AG04449 (cell line): Measurements from ENCODE around the gene TMPRSS3.

ENCODE experiments used
- CTCF ChIA-PET: fragments of 350-600 bp; formaldehyde crosslinking; extraction: SDS; loops from one replicate; lab custom pipeline; 2021; ENCODE audit warnings: antibody characterized with exemption; lab: Yijun Ruan, JAX
- POLR2A ChIA-PET: fragments of 400-600, 350-600 bp; formaldehyde crosslinking; extraction: SDS; loops from one replicate; lab custom pipeline; 2020; ENCODE audit warnings: antibody characterized with exemption, inconsistent platforms; lab: Yijun Ruan, JAX
- DNase-seq: peaks from one replicate; pipeline ENCODE4 v3.0.0-alpha.2; 2010; ENCODE audit warnings: low read depth, low spot score
- H3K4me3 ChIP-seq: 2 replicates; pipeline ENCODE4 v1.5.1; 2011; ENCODE audit warnings: low read depth, mild to moderate bottlenecking, control low read depth, low read length
- TF ChIP-seq, protein P1 (sequence below): IDR thresholded peaks from one replicate; pipeline ENCODE4 v1.5.1; 2011; ENCODE audit warnings: mild to moderate bottlenecking, moderate library complexity, low read length, control low read depth, inconsistent platforms; ENCODE audit not compliant: insufficient read depth; ENCODE audit errors: missing control alignments

The TMPRSS3 gene

GRCh38 chr21:42440187-42440792 lies 44.4 kb upstream of the TMPRSS3 start:
- TF ChIP-seq, protein P1, sequence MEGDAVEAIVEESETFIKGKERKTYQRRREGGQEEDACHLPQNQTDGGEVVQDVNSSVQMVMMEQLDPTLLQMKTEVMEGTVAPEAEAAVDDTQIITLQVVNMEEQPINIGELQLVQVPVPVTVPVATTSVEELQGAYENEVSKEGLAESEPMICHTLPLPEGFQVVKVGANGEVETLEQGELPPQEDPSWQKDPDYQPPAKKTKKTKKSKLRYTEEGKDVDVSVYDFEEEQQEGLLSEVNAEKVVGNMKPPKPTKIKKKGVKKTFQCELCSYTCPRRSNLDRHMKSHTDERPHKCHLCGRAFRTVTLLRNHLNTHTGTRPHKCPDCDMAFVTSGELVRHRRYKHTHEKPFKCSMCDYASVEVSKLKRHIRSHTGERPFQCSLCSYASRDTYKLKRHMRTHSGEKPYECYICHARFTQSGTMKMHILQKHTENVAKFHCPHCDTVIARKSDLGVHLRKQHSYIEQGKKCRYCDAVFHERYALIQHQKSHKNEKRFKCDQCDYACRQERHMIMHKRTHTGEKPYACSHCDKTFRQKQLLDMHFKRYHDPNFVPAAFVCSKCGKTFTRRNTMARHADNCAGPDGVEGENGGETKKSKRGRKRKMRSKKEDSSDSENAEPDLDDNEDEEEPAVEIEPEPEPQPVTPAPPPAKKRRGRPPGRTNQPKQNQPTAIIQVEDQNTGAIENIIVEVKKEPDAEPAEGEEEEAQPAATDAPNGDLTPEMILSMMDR = no peak
- CTCF ChIA-PET = no interaction called here
- POLR2A ChIA-PET = no interaction called here
- DNase-seq = no peak
- no peak overlapping the region for H3K4me3 ChIP-seq

GRCh38 chr21:42439284-42440186 lies 43.7 kb upstream of the TMPRSS3 start:
- TF ChIP-seq, protein P1 = no peak
- POLR2A ChIA-PET = no interaction called here
- no peak overlapping the region for H3K4me3 ChIP-seq
- DNase-seq = no peak
- CTCF ChIA-PET = no interaction called here

GRCh38 chr21:42438316-42439205 lies 42.7 kb upstream of the TMPRSS3 start:
- no peak overlapping the region for H3K4me3 ChIP-seq
- TF ChIP-seq, protein P1 = no peak
- ChIA-PET CTCF (no interaction called here), POLR2A (no interaction called here)
- no peak for DNase-seq

- CTCF ChIA-PET = no interaction called here
- TF ChIP-seq, protein P1 = no peak
- POLR2A ChIA-PET = no interaction called here
- no peak for DNase-seq
- H3K4me3 ChIP-seq = no peak overlapping the region
Measured at GRCh38 chr21:42437786-42438185, 41.9 kb upstream of the TMPRSS3 start.

DNA sequence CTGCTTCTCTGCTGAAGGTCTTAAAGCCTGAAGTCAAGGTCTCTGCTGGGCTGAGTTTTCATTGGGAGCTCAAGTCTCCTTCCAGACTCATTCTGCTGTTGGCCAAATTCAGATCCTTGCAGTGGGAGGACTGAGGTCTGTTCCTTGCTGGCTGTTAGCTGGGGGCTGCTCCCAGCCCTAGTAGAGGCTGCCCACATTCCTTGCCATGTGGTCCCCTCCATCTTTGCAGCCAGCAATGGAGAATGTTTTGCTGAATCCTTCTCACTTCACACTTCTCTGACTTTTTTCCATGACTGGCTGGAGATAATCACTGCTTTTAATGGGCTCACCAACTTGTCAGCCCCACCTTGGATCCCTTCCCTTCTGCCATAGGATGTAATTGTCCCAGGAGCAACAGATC lies 41.1 kb upstream of the TMPRSS3 start:
- ChIA-PET POLR2A (no interaction called here), CTCF (no interaction called here)
- TF ChIP-seq, protein P1 = no peak

More for the DNA sequence above, 41.1 kb upstream of the TMPRSS3 start:
- no peak overlapping the region for H3K4me3 ChIP-seq
- no peak for DNase-seq
